A673 (cell line): ENCODE results near the gene CEP97. TPM values are rescaled to one million over a fixed set of nuclear protein-coding genes. Genes with fewer than 3 reads are reported as not detected.

Source experiments
- BruUV-seq: library from RNA; stranded (reverse); fragments of 400-500 nt; replicated peaks from 2 replicates; lab custom pipeline; 2021; lab: Mats Ljungman, UMichigan
- CTCF ChIA-PET: fragments of 300-600 bp; sonication (Branson Sonifier 250); formaldehyde crosslinking; loops from one replicate; lab custom pipeline; 2022; ENCODE audit warnings: antibody characterized with exemption; lab: Charles Lee
- POLR2A ChIA-PET: fragments of 300-600 bp; sonication (Branson Sonifier 250); formaldehyde crosslinking; loops from one replicate; lab custom pipeline; 2022; ENCODE audit warnings: antibody characterized with exemption; ENCODE audit not compliant: low non-redundant PET; lab: Charles Lee
- DNase-seq: peaks from one replicate; pipeline ENCODE4 v3.0.0-alpha.2; 2015; ENCODE audit warnings: low spot score
- H3K27ac ChIP-seq: fragments of 200-600 bp; sonication (generic); 2 replicates; pipeline ENCODE4 v1.5.1; 2016; ENCODE audit warnings: mixed run types, low read depth, mild to moderate bottlenecking, mixed read lengths, antibody characterized with exemption, low read length; ENCODE audit not compliant: poor library complexity, severe bottlenecking
- H3K27me3 ChIP-seq: fragments of 200-600 bp; sonication (generic); replicated peaks from 2 replicates; pipeline ENCODE4 v1.6.1; 2017; ENCODE audit warnings: mixed run types, low read depth, mild to moderate bottlenecking, mixed read lengths, antibody characterized with exemption, low read length; ENCODE audit not compliant: insufficient read depth, poor library complexity
- H3K36me3 ChIP-seq: fragments of 200-600 bp; sonication (generic); 2 replicates; pipeline ENCODE4 v1.6.1; 2016; ENCODE audit warnings: mixed run types, mild to moderate bottlenecking, mixed read lengths, antibody characterized with exemption, low read length; ENCODE audit not compliant: insufficient read depth, poor library complexity, severe bottlenecking
- H3K4me1 ChIP-seq: fragments of 200-600 bp; sonication (generic); 2 replicates; pipeline ENCODE4 v1.6.1; 2017; ENCODE audit warnings: mixed run types, mild to moderate bottlenecking, mixed read lengths, antibody characterized with exemption, low read length; ENCODE audit not compliant: insufficient read depth, poor library complexity, severe bottlenecking
- H3K4me3 ChIP-seq: fragments of 200-600 bp; sonication (generic); 2 replicates; pipeline ENCODE4 v1.5.1; 2016; ENCODE audit warnings: low read depth, mixed run types, mild to moderate bottlenecking, mixed read lengths, low read length; ENCODE audit not compliant: poor library complexity, severe bottlenecking
- H3K9me3 ChIP-seq: fragments of 200-600 bp; sonication (generic); 2 replicates; pipeline ENCODE4 v1.6.1; 2016; ENCODE audit warnings: mixed run types, low read depth, mild to moderate bottlenecking, mixed read lengths, antibody characterized with exemption, low read length; ENCODE audit not compliant: poor library complexity, severe bottlenecking
- CTCF ChIP-seq: fragments of 300-800, 200-600 bp; sonication (generic); conservative IDR thresholded peaks from 2 replicates; pipeline ENCODE4 v1.5.1; 2017; ENCODE audit warnings: low read depth, mild to moderate bottlenecking, antibody characterized with exemption, low read length, moderate library complexity, mixed read lengths
- EZH2 ChIP-seq: fragments of 200-600 bp; sonication (generic); IDR thresholded peaks from 2 replicates; pipeline ENCODE4 v1.6.1; 2017; ENCODE audit warnings: borderline replicate concordance, low read depth, mild to moderate bottlenecking, mixed read lengths, antibody characterized with exemption, low read length; ENCODE audit not compliant: poor library complexity, severe bottlenecking
- intact Hi-C: fragments of 100-400 bp; cut with micrococcal nuclease; formaldehyde crosslinking; loops from one replicate; pipeline ENCODE4 v1.10.0; 2022; ENCODE audit not compliant: unreplicated experiment
- total RNA-seq: library from RNA; stranded (reverse); gene quantifications from 2 replicates; pipeline ENCODE4 v1.2.3, GENCODE V29; 2021

Gene CEP97
- total RNA-seq, 1 experiment from 2014 or later: 19.7 TPM

GRCh38 chr3:101709126-101709525, 15.3 kb upstream of the CEP97 start:
- Histone ChIP-seq H3K9me3 (no peaks in the 10 kb centered on the region), H3K4me3 (no peak overlapping the region), H3K27me3 (no peaks in the 10 kb centered on the region), H3K4me1 (no peaks in the 10 kb centered on the region), H3K27ac (no peak overlapping the region), H3K36me3 (no peaks in the 10 kb centered on the region)
- intact Hi-C loops: no loop called here
- CTCF ChIA-PET: no interaction called here
- no peak for TF ChIP-seq EZH2
- no peak for TF ChIP-seq CTCF
- POLR2A ChIA-PET: no interaction called here
- no TSS peak for BruUV-seq
- no peak for DNase-seq

GRCh38 chr3:101718455-101718854, 6.0 kb upstream of the CEP97 start:
- H3K27ac ChIP-seq: no peak overlapping the region
- H3K27me3 ChIP-seq: no peaks in the 10 kb centered on the region
- BruUV-seq: no TSS peak
- no peak overlapping the region for H3K4me3 ChIP-seq
- CTCF ChIA-PET: no interaction called here
- no peaks in the 10 kb centered on the region for H3K9me3 ChIP-seq
- H3K4me1 ChIP-seq: peaks cover 12% of the 10 kb centered on the region
- DNase-seq: no peak
- no peaks in the 10 kb centered on the region for H3K36me3 ChIP-seq
- POLR2A ChIA-PET: no interaction called here
- intact Hi-C loops: no loop called here
- no peak for TF ChIP-seq EZH2
- no peak for TF ChIP-seq CTCF

- Histone ChIP-seq H3K27me3 (no peaks in the 10 kb centered on the region), H3K4me3 (no peak overlapping the region), H3K36me3 (no peaks in the 10 kb centered on the region), H3K27ac (no peak overlapping the region), H3K9me3 (no peaks in the 10 kb centered on the region), H3K4me1 (peaks cover 12% of the 10 kb centered on the region)
- no TSS peak for BruUV-seq
- POLR2A ChIA-PET: no interaction called here
- intact Hi-C loops: no loop called here
- CTCF ChIA-PET: no interaction called here
- DNase-seq: no peak
- no peak for TF ChIP-seq CTCF
These were observed 4.7 kb upstream of the CEP97 start for GRCh38 chr3:101719604-101720185.
